Esophagus muscularis mucosa (tissue), 3 donors: Measurements from ENCODE around the gene ATP23.

ENCODE experiments used
- CTCF ChIP-seq, 3 experiments: fragments of 200-600 bp in 2 of 3; fragments of 450-650 bp in 1 of 3; sonication (generic) in 2 of 3; IDR thresholded peaks; one replicate each; pipeline ENCODE4 v1.5.1; 2017 to 2019; ENCODE audit warnings: antibody characterized with exemption in 3 of 3, mild to moderate bottlenecking in 2 of 3, moderate library complexity in 1 of 3
- POLR2AphosphoS5 ChIP-seq, 2 donors: sonication (generic); formaldehyde crosslinking; IDR thresholded peaks; one replicate each; pipeline ENCODE4 v1.6.1; 2017; ENCODE audit warnings: antibody characterized with exemption in 2 of 2

GRCh38 chr12:57965766-57966165 lies 24.4 kb downstream of the ATP23 start:
- TF ChIP-seq POLR2AphosphoS5 (IDR thresholded peaks at IDR 0.05) (no peak), CTCF (IDR thresholded peaks at IDR 0.05) (no peak)
